ENCODE measurements around the gene SCTR. TPM values are rescaled to one million over a fixed set of nuclear protein-coding genes. Genes with fewer than 3 reads are reported as not detected.

The SCTR gene
- total and polyA plus RNA-seq, 2 of the 13 experiments (the other 11 are each of a cell fraction or from before 2014, with no cell fraction given): not detected

GRCh38 chr2:119475857-119476244 is 48.4 kb downstream of the SCTR start:
- CTCF ChIA-PET (ENCODE audit: low intra/inter-chr PET ratio, low total read pairs): interaction anchor here (1.4 to 4.7 kb wide), 3 partner anchors 12 to 184 kb away, joined by 4 to 159 read pairs (median 4); no protein-coding TSS in a partner anchor
- Histone ChIP-seq H3K27me3 (ENCODE audit: control insufficient read depth in 1 of 2, insufficient read depth in 2 of 2, low read length in 2 of 2) (peaks cover 4 to 81% of the 10 kb centered on the region in 2 experiments; a peak in 3 of 5 replicates), H3K79me2 (ENCODE audit: insufficient read depth, low read length) (no peaks in the 10 kb centered on the region), H3K4me1 (ENCODE audit: insufficient read depth, low read length) (peaks cover 37% of the 10 kb centered on the region), H2AFZ (ENCODE audit: low read length) (no peak overlapping the region), H3K4me3 (replicated peaks in 1 of 3; ENCODE audit: insufficient read depth in 1 of 3, low read depth in 2 of 3, low read length in 3 of 3) (no peak overlapping the region), H3K4me2 (ENCODE audit: low read depth, low read length) (no peak overlapping the region), H4K20me1 (ENCODE audit: insufficient read depth, low read length) (no peaks in the 10 kb centered on the region), H3K27ac (ENCODE audit: extremely low read length, insufficient read depth, low read length) (no peak overlapping the region), H3K9ac (ENCODE audit: insufficient read depth, low read depth, low read length) (no peak overlapping the region), H3K9me3 (ENCODE audit: low read length) (no peaks in the 10 kb centered on the region), H3K36me3 (replicated peaks in 1 of 2; ENCODE audit: control insufficient read depth in 1 of 2, insufficient read depth in 2 of 2, low read length in 2 of 2) (no peaks in the 10 kb centered on the region)
- WGBS (ENCODE audit: low lambda C conversion rate): 36% methylated on average over 6 of the region's 6 CpGs
- in situ Hi-C loops (cut with HindIII; ENCODE audit: extremely low pct_ligation_motif_present, low pct_unique_long_range_greater_than_20kb): loop anchor here (5.0 kb wide), 1 partner anchor 69 kb away; no protein-coding TSS in a partner anchor
- intact Hi-C loops (cut with micrococcal nuclease; ENCODE audit: unreplicated experiment): loop anchor here (1.0 kb wide), 1 partner anchor 69 kb away; no protein-coding TSS in a partner anchor
- POLR2A ChIA-PET: interaction anchor here (0.7 to 1.0 kb wide), 3 partner anchors 12 to 67 kb away, joined by 3 to 4 read pairs (median 3); no protein-coding TSS in a partner anchor
- no TSS peak for BruUV-seq (replicated peaks)
- ATAC-seq (no peak), DNase-seq (ENCODE audit: low spot score) (no peak), FAIRE-seq (no peak)
- TF ChIP-seq ZNF546 (CRISPR knock-in tag; conservative IDR thresholded peaks at IDR 0.05) (0 out of 2 replicates have a peak, but pooled peaks have one; percentile 1), ZFP82 (CRISPR knock-in tag; IDR thresholded peaks at IDR 0.05; ENCODE audit: borderline replicate concordance) (0 out of 2 replicates have a peak, but pooled peaks have one; percentile 24), ZNF547 (CRISPR knock-in tag; IDR thresholded peaks at IDR 0.05) (no peak)

GRCh38 chr2:119475225-119475856 is 48.9 kb downstream of the SCTR start:
- Histone ChIP-seq H3K79me2 (ENCODE audit: insufficient read depth, low read length) (no peaks in the 10 kb centered on the region), H3K4me2 (ENCODE audit: low read depth, low read length) (no peak overlapping the region), H4K20me1 (ENCODE audit: insufficient read depth, low read length) (no peaks in the 10 kb centered on the region), H3K27me3 (ENCODE audit: control insufficient read depth in 1 of 2, insufficient read depth in 2 of 2, low read length in 2 of 2) (peaks cover 4 to 77% of the 10 kb centered on the region in 2 experiments; a peak in 3 of 5 replicates), H3K4me3 (replicated peaks in 1 of 3; ENCODE audit: insufficient read depth in 1 of 3, low read depth in 2 of 3, low read length in 3 of 3) (no peak overlapping the region), H3K4me1 (ENCODE audit: insufficient read depth, low read length) (peaks cover 37% of the 10 kb centered on the region), H3K9ac (ENCODE audit: insufficient read depth, low read depth, low read length) (no peak overlapping the region), H3K27ac (ENCODE audit: extremely low read length, insufficient read depth, low read length) (no peak overlapping the region), H3K9me3 (ENCODE audit: low read length) (no peaks in the 10 kb centered on the region), H3K36me3 (replicated peaks in 1 of 2; ENCODE audit: control insufficient read depth in 1 of 2, insufficient read depth in 2 of 2, low read length in 2 of 2) (no peaks in the 10 kb centered on the region), H2AFZ (ENCODE audit: low read length) (no peak overlapping the region)
- DNase-seq (ENCODE audit: low spot score): peak; percentile 32
- WGBS (ENCODE audit: low lambda C conversion rate): 56% methylated on average over 8 of the region's 9 CpGs
- in situ Hi-C loops (cut with HindIII; ENCODE audit: extremely low pct_ligation_motif_present, low pct_unique_long_range_greater_than_20kb): loop anchor here (5.0 kb wide), 1 partner anchor 68 kb away; no protein-coding TSS in a partner anchor
- ChIA-PET POLR2A (no interaction called here), CTCF (ENCODE audit: low intra/inter-chr PET ratio, low total read pairs) (interaction anchor here (1.4 to 4.7 kb wide), 3 partner anchors 13 to 184 kb away, joined by 4 to 159 read pairs (median 4); no protein-coding TSS in a partner anchor)
- peak; percentile 17 for ATAC-seq
- no peak for FAIRE-seq
- intact Hi-C loops (cut with micrococcal nuclease; ENCODE audit: unreplicated experiment): no loop called here
- BruUV-seq (replicated peaks): no TSS peak
- TF ChIP-seq IRX3 (CRISPR knock-in tag; IDR thresholded peaks at IDR 0.05; ENCODE audit: borderline replicate concordance, low read depth) (no peak), FOXO4 (CRISPR knock-in tag; conservative IDR thresholded peaks at IDR 0.05) (0 out of 2 replicates have a peak, but pooled peaks have one; percentile 33), MIXL1 (CRISPR knock-in tag; IDR thresholded peaks at IDR 0.05) (no peak), SKIL (CRISPR knock-in tag; IDR thresholded peaks at IDR 0.05; ENCODE audit: borderline replicate concordance) (no peak), STAG1 (CRISPR knock-in tag; IDR thresholded peaks at IDR 0.05) (peak; percentile 35), NFKB2 (CRISPR knock-in tag; IDR thresholded peaks at IDR 0.05; ENCODE audit: borderline replicate concordance) (no peak), RAD21 (CRISPR knock-in tag; IDR thresholded peaks at IDR 0.05) (0 out of 2 replicates have a peak, but pooled peaks have one; percentile 20)
- TF ChIP-seq, protein P1, sequence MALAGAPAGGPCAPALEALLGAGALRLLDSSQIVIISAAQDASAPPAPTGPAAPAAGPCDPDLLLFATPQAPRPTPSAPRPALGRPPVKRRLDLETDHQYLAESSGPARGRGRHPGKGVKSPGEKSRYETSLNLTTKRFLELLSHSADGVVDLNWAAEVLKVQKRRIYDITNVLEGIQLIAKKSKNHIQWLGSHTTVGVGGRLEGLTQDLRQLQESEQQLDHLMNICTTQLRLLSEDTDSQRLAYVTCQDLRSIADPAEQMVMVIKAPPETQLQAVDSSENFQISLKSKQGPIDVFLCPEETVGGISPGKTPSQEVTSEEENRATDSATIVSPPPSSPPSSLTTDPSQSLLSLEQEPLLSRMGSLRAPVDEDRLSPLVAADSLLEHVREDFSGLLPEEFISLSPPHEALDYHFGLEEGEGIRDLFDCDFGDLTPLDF (CRISPR knock-in tag; IDR thresholded peaks at IDR 0.05): no peak
